ENCODE data around the gene GBX1.

GBX1 gene

GRCh38 chr7:151101621-151102396, 65.7 kb downstream of the GBX1 start:
- Histone ChIP-seq H4K20me1 (ENCODE audit: low read depth, low read length) (no peaks in the 10 kb centered on the region), H3K9ac (ENCODE audit: low read length) (no peak overlapping the region), H3K36me3 (ENCODE audit: low read length) (no peaks in the 10 kb centered on the region), H3K9me3 (ENCODE audit: insufficient read depth, low read length) (no peaks in the 10 kb centered on the region), H3K4me3 (ENCODE audit: insufficient read depth, low read length, poor library complexity, severe bottlenecking) (no peak overlapping the region), H3K27me3 (ENCODE audit: low read length) (no peaks in the 10 kb centered on the region), H3F3A (ENCODE audit: insufficient read depth) (no peaks in the 10 kb centered on the region), H2AFZ (ENCODE audit: low read depth, low read length, severe bottlenecking) (no peak overlapping the region), H3K27ac (ENCODE audit: low read depth, low read length) (no peak overlapping the region), H3K79me2 (ENCODE audit: insufficient read depth, low read length) (no peaks in the 10 kb centered on the region), H3K4me2 (ENCODE audit: low read depth, low read length, poor library complexity, severe bottlenecking) (no peak overlapping the region), H3K9me2 (replicated peaks; ENCODE audit: insufficient read depth, low read length) (no peaks in the 10 kb centered on the region)
- no peak for TF ChIP-seq EZH2phosphoT487 (conservative IDR thresholded peaks at IDR 0.05; ENCODE audit: low read length)
- no peak for TF ChIP-seq CTCF (IDR thresholded peaks at IDR 0.05; ENCODE audit: insufficient read depth, low read length, poor library complexity, severe bottlenecking)

- Histone ChIP-seq H3K36me3 (ENCODE audit: low read length) (no peaks in the 10 kb centered on the region), H4K20me1 (ENCODE audit: low read depth, low read length) (no peaks in the 10 kb centered on the region)
These were observed 66.6 kb downstream of the GBX1 start for GRCh38 chr7:151100921-151101320.

GRCh38 chr7:151099486-151100211, 67.8 kb downstream of the GBX1 start:
- Histone ChIP-seq H3K9ac (ENCODE audit: low read length) (no peak overlapping the region), H3K4me2 (ENCODE audit: low read depth, low read length, poor library complexity, severe bottlenecking) (no peak overlapping the region), H3K9me3 (ENCODE audit: insufficient read depth, low read length) (no peaks in the 10 kb centered on the region), H3K9me2 (replicated peaks; ENCODE audit: insufficient read depth, low read length) (no peaks in the 10 kb centered on the region), H3F3A (ENCODE audit: insufficient read depth) (no peaks in the 10 kb centered on the region), H3K79me2 (ENCODE audit: insufficient read depth, low read length) (no peaks in the 10 kb centered on the region), H2AFZ (ENCODE audit: low read depth, low read length, severe bottlenecking) (no peak overlapping the region), H3K27ac (ENCODE audit: low read depth, low read length) (no peak overlapping the region), H3K36me3 (ENCODE audit: low read length) (no peaks in the 10 kb centered on the region), H4K20me1 (ENCODE audit: low read depth, low read length) (no peaks in the 10 kb centered on the region), H3K4me3 (ENCODE audit: insufficient read depth, low read length, poor library complexity, severe bottlenecking) (no peak overlapping the region), H3K27me3 (ENCODE audit: low read length) (no peaks in the 10 kb centered on the region)
- no peak for TF ChIP-seq EZH2phosphoT487 (conservative IDR thresholded peaks at IDR 0.05; ENCODE audit: low read length)
- no peak for TF ChIP-seq CTCF (IDR thresholded peaks at IDR 0.05; ENCODE audit: insufficient read depth, low read length, poor library complexity, severe bottlenecking)

More at GRCh38 chr7:151100921-151101320, 66.6 kb downstream of the GBX1 start:
- H3K79me2 ChIP-seq (ENCODE audit: insufficient read depth, low read length): no peaks in the 10 kb centered on the region
- TF ChIP-seq CTCF (IDR thresholded peaks at IDR 0.05; ENCODE audit: insufficient read depth, low read length, poor library complexity, severe bottlenecking): no peak
- no peak for TF ChIP-seq EZH2phosphoT487 (conservative IDR thresholded peaks at IDR 0.05; ENCODE audit: low read length)
- no peak overlapping the region for H2AFZ ChIP-seq (ENCODE audit: low read depth, low read length, severe bottlenecking)
- H3K9ac ChIP-seq (ENCODE audit: low read length): no peak overlapping the region
- no peaks in the 10 kb centered on the region for H3F3A ChIP-seq (ENCODE audit: insufficient read depth)
- H3K4me2 ChIP-seq (ENCODE audit: low read depth, low read length, poor library complexity, severe bottlenecking): no peak overlapping the region
- H3K9me2 ChIP-seq (replicated peaks; ENCODE audit: insufficient read depth, low read length): no peaks in the 10 kb centered on the region
- no peak overlapping the region for H3K4me3 ChIP-seq (ENCODE audit: insufficient read depth, low read length, poor library complexity, severe bottlenecking)
- H3K27me3 ChIP-seq (ENCODE audit: low read length): no peaks in the 10 kb centered on the region
- H3K27ac ChIP-seq (ENCODE audit: low read depth, low read length): no peak overlapping the region
- H3K9me3 ChIP-seq (ENCODE audit: insufficient read depth, low read length): no peaks in the 10 kb centered on the region

Data from SU-DHL-6 (cell line).